Measurements from ENCODE around the gene MAP4K4.

GRCh38 chr2:101901241-101901640, 203.7 kb downstream of the MAP4K4 start:
- TF ChIP-seq CTCF (IDR thresholded peaks at IDR 0.05), result no peak
- no peak for TF ChIP-seq EP300 (IDR thresholded peaks at IDR 0.05)
- no peak for TF ChIP-seq POLR2A (IDR thresholded peaks at IDR 0.05)

All from suprapubic skin (tissue), 3 donors.